Right renal pelvis (tissue), 4 donors: ENCODE results near the gene C12orf42. TPM values are rescaled to one million over a fixed set of nuclear protein-coding genes. Genes with fewer than 3 reads are reported as not detected.
"Not testable (repeated sequence)": the region's sequence is repeated elsewhere in the genome, so short reads cannot be mapped to it uniquely, and the experiment has no call there.

Experiments used
- DNase-seq, 4 donors: peaks; one replicate each; pipeline ENCODE4 v3.0.0-alpha.2; 2013; ENCODE audit warnings: low read depth in 4 of 4, low spot score in 3 of 4, missing footprints in 1 of 4
- polyA plus RNA-seq, 4 donors: library from polyadenylated mRNA; unstranded; fragments of 120-200 nt; gene quantifications; one replicate each; pipeline ENCODE4 v1.2.1, GENCODE V29; 2013; ENCODE audit not compliant: insufficient read length in 4 of 4

The C12orf42 gene
- polyA plus RNA-seq, 4 donors, result 0.15 to 0.17 TPM; not detected in 2

DNA sequence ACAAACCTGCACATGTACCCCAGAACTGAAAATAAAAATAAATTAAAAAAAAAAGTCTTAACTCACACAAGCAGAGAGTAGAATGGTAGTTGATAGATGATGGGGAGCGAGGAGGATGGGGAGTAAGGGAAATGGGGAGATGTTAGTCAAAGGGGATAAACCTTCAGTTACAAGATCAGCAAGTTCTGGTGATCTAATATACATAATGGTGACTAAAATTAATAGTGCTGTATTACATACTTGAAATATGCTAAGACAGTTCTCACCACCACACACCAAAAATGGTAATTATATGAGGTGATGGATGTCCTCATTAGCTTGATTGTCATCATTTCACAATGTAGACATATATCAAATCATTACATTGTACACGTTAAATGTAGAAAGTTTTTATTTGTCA is 3.2 kb upstream of the C12orf42 start:
- DNase-seq, result no peak

GRCh38 chr12:103494734-103495468 is 867 bp downstream of the C12orf42 start:
- no peak for DNase-seq

DNA sequence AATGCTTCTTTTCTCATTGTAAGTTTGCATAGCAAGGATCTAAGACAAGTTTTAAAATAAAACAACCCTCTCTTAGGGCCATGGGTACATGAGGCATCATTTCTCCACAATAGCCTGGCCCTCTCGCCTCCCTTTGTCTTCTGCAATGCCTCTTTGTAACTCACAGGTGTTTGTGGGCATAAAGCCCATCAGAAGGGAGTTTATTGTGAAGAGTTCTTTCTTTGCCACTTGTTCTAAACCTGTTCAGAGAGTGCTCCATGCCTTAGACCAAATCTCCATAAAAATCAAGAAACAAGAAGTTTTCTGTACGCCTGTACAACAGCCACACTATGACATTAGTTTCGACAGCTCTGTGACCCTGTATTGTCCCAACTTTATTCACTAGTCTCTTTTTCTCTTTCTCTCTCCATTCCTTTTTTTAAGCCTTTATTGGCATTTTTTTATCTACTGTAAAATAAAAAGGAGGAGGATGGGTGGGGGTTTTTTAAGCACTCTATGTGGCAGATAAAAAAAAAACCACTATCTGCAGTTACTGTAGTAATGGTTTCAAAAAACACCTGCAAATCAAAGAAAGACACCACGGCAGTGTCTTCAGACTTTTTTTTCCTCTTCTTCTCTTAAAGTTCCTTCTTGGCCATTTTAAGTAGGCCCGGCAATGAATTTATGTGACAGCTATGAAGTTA is 1.6 kb downstream of the C12orf42 start:
- DNase-seq, result no peak

- no peak for DNase-seq
Measured at GRCh38 chr12:103493199-103493598, 2.6 kb downstream of the C12orf42 start.

DNA sequence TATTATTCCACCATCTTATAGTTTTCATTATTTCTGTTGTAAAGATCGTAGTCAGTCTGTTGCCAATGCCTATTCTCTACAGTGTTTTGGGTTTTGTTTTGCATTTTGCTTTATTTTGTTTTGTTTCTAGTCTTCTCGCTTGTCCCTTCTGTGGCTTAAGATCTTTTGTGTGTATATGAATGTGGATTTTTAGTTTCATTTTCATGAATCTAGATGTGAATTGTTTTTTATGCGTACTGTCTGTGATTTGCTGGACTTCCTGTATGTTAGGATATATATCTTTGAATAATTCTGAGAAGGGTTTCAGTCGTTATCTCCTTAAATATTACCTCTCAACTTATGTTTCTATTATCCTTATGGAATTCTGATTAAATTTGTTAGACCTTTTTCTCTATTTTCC is 13.4 kb downstream of the C12orf42 start:
- DNase-seq, result no peak

- DNase-seq, result no peak
Measured at GRCh38 chr12:103475073-103475472, 20.7 kb downstream of the C12orf42 start.

DNA sequence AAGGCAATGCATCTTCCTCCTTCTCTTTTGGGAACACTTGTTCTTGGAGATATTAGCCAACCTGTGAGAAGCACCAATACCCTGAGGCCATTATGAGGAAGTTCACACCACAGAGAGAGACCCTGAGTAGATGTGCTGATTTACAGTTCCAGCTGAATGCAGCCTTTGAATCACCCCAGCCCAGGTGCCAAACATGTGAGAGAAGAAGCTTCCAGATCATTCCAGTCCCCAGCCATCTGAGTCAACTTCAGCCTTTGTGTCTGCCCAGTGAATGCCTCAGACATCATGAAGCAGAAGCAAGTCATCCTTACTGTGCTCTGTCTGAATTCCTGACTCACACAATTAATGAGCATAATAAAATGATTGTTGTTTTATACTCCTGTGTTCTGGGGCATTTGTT is 25.1 kb downstream of the C12orf42 start:
- no peak for DNase-seq

DNA sequence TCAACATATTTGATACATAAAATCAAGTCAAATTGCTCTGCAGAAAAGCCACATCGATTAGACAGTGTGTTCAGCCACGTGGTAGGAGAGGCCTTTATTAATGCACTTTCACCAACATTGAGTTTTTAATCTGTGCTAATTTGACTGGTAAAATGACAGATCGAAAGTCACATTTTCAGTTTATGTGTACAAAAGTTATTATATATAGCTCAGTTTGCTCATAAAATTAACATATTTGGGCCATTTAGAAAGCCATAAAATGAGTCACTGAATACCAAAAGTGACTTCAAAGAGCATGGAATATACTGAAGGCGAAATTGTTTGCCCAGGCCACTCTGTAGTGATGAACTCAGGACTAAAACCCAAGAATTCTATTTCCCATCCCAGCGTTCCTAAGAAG is 26.0 kb downstream of the C12orf42 start:
- no peak for DNase-seq

- DNase-seq, result no peak
Measured at GRCh38 chr12:103468837-103469236, 26.9 kb downstream of the C12orf42 start.

DNA sequence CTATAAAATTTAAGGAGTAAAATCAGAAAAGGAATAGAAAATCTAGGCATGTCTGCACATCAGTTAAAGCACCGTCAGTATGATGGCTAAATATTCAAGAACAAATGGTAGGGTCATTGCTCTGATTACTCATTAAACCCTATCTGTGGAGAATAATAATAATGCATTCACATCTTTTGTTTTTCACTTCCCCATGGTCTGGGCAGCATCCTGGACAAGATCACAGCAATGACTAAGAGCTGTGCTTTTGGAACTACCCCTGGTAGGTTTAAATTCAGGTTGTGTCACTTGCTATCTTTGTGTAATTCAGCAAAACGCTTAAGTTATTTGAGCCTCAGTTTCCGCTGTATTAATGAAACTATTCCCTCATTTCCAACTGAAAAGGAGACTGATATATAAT is 33.1 kb downstream of the C12orf42 start:
- DNase-seq, result no peak

DNA sequence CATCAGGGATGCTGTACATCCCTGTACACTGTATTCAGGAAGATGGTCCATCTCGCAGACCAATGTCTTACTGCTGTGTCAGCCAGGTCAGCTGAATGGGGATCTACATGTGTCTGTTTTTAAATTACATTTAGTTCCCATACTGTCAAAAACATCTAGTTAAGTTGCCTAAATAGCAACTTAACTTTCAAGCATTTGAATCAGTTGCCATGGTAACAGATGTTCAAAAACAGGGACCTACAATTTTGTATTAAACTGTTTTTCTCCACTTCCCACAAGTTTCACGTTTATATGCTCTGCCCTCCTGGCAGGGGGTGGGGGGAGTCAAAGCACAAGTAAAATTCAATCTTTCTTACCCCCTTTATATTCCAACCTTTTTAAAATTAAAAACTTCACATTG is 38.3 kb downstream of the C12orf42 start:
- DNase-seq, result no peak

- DNase-seq, result no peak
Measured at GRCh38 chr12:103456006-103456405, 39.8 kb downstream of the C12orf42 start.

DNA sequence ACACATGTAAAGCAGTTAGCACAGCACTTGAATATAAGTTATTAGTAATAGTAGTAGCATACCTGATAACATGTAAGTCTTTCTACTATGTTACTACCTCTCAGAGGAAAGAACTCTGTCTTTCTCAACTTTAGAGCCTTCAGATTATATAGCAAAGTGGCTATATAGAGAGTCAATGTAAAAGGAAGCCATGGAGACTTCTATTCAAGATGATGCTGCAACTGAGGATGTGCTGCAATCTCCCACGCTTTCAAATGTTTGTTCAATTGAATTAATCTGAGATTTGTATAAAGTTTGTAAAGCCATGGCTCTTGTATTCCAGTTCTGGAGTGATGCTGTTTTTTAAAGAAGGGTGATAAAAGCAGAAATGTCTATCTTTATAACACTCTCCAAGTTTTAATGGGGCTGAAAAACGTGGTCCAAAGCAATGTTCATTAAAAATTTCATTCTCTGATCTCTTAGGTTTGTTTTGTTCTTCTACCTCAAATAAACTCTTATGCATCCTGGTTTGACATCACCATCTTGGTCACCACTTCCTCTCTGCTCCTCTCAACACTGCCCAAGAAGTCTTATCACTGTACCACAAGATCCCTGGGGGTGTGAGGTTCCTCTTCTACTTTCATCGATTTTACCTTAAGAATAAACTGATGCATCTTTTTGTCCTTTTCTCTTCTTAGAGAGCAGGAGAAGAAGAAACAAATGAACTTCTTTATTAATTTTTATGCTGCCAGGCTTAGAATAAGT is 40.6 kb downstream of the C12orf42 start:
- DNase-seq, result no peak

DNA sequence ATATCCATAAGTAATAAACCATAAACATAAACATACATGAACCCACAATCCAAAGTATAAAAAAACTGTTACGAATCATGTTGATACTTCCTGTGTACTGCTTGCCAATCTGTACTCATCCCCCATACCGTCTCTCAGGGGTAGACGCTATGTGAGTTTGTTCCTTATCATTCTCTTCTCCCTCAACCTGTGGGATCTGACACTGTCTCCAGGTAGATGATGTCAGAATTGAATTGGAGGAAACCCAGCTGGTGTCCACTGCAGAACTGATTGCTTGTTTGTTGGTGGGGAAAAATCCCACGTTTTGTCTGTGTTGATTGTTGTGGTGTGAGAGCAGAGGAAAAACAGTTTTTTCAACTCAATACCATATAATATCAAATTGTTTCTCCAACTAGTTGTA is 50.8 kb downstream of the C12orf42 start:
- no peak for DNase-seq

DNA sequence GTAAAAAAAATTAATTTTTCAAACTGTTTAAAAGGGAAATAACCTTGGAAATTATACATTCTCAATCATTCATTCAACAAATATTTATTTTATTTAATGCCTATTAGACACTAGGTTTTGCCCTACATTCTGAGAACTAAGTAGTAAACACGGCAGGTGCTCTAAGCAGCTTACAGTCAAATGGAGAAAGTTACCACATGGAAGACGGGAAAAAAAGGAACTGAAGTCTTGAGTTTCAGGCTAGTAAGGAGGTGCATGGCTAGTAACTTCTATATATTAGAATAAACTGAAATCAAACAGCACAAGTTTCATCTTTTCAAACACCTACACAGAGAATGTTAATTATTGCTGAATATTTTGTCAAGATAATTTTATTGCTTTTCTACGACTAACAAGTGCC is 52.9 kb downstream of the C12orf42 start:
- DNase-seq, result no peak

GRCh38 chr12:103442182-103442555 is 53.6 kb downstream of the C12orf42 start:
- DNase-seq, result no peak

DNA sequence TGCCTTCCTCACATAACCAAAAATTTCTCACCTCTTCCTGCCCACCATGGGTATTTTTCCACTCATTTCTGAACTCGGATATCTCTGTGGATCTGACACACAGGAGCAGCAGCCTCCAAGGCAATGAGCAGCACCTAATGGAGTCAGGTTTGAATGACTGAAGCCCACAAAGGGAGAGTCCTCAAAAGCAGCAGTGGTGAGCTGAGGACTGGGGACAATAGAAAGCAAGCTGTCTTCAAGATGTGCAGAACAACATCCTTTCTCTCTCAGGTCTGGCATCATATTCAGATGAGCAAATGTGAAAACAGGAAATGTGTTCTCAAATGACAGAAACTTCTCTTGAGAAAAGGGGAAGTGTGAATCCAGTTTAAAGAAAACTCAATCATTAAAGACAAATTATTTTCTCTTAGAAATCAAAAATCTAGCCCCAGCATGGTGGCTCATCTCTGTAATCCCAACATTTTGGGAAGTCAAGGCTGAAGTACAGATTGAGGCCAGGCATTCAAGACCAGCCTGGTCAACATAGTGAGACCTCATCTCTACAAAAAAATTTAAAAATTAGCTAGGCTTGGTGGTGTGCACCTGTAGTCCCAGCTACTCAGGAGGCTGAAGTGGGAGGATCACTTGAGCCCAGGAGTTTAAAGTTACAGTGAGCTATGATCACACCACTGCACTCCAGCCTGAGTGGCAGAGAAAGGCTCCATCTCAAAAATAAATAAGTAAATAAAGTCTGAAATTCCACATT is 54.2 kb downstream of the C12orf42 start:
- no peak for DNase-seq

- not testable (repeated sequence) for DNase-seq
Measured at GRCh38 chr12:103434165-103435105, 61.3 kb downstream of the C12orf42 start.

DNA sequence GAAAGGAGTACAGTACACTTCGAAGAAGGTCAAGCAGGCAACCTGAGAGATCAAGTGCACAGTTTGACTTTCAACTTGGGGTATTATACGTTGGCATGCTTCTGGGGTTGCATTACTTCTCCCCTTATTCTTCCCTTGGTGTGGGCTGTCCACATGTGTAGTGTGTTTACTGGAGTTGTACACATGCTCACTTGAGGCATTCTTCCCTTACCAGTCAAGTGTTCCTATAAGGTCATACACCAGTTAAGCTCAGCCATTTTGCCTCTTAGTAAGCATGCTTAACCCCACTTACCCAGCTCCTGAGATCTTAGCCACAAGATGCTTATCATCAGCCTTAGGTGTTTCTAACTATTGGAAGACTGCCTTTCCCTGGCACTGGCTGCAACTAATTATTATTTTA is 63.8 kb downstream of the C12orf42 start:
- no peak for DNase-seq

GRCh38 chr12:103431387-103431786 is 64.4 kb downstream of the C12orf42 start:
- DNase-seq, result no peak
